Right atrium auricular region (tissue), 2 donors: ENCODE data around the gene DUS2. TPM values are rescaled to one million over a fixed set of nuclear protein-coding genes. Genes with fewer than 3 reads are reported as not detected.

Experiments
- DNase-seq: peaks from one replicate; pipeline ENCODE4 v3.0.0-alpha.2; 2019; ENCODE audit warnings: low spot score
- H3K27ac ChIP-seq, 2 donors: fragments of 200-600 bp; sonication (generic); 1 replicate in 1 of 2; 2 replicates in 1 of 2; pipeline ENCODE4 v1.5.1; 2016 to 2019
- H3K27me3 ChIP-seq, 2 donors: fragments of 200-600 bp; sonication (generic); one replicate each; pipeline versions ENCODE4 v1.5.1 to v1.6.0; 2017 to 2019
- H3K36me3 ChIP-seq: fragments of 200-600 bp; sonication (generic); one replicate; pipeline ENCODE4 v1.5.1; 2016
- H3K4me1 ChIP-seq, 2 donors: fragments of 200-600 bp; sonication (generic); one replicate each; pipeline versions ENCODE4 v1.5.1 to v1.6.0; 2017 to 2019
- H3K4me3 ChIP-seq, 2 donors: fragments of 200-600 bp; sonication (generic); 1 replicate in 1 of 2; 2 replicates in 1 of 2; pipeline ENCODE4 v1.5.1; 2017 to 2019; ENCODE audit warnings: mild to moderate bottlenecking in 1 of 2, moderate library complexity in 1 of 2
- H3K9me3 ChIP-seq, 2 donors: fragments of 200-600 bp; sonication (generic); one replicate each; pipeline ENCODE4 v1.5.1; 2019
- total RNA-seq, 2 donors: library from RNA; depleted of rRNA; stranded (reverse); fragments of >200 nt; gene quantifications; one replicate each; pipeline ENCODE4 v1.1.0, GENCODE V29; 2016
- TF ChIP-seq, protein P1 (sequence below), 2 donors: fragments of 200-600 bp; sonication (generic); IDR thresholded peaks; one replicate each; pipeline ENCODE4 v1.5.1; 2019; ENCODE audit warnings: antibody characterized with exemption in 2 of 2

The DUS2 gene
- total RNA-seq, result 1 to 10 TPM; 4.5 to 4.9 TPM

DNA sequence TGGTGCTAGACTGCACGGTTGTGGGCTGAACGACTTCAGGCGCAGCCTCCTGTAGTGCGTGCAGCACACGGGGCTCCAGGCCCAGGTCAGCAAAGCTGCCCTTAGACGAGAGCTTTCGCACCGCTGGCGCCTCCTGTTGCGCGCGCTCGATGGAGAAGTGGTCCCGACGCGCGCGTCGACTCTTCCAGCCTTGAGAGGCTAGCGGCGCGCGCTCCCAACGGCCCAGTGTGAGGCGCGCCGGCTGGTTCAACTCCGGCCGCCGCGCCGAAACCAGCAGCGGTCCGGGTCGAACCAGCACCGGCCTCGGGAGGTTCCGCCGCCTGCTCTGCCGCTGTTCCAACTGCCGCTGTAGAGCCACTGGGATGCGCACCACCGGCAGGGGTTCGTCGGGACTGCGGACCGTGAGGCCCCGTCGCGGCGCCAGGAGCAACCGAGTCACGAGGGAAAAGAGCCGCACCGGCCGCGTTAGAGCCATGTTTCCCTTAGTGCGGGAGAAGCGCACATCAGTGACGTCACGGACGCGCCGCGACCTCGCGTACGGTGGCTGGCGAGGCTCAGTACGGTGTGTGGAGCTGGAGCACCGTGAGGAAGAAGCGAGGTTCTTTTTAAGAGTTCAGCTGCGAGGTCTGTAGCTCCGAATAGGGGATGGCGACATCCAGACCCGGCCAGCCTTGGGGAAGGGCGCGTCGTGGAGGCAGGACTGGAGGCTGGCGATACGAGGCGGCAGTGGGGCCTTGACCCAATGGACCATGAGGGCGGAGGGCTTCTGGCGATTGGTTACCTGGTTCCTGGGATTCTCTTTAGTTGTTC lies at the start of gene DUS2, which contains the start of gene DDX28:
Gene DUS2, plus strand, starts transcription at position 557 of the 810 bp plus-strand sequence. CDS start 14,740 bp downstream, outside the sequence.
Gene DDX28, minus strand, starts transcription at position 505 of the 810 bp plus-strand sequence. Its CDS starts 30 bp downstream, at position 475.
- no peaks in the 10 kb centered on the region for H3K9me3 ChIP-seq
- TF ChIP-seq, protein P1, sequence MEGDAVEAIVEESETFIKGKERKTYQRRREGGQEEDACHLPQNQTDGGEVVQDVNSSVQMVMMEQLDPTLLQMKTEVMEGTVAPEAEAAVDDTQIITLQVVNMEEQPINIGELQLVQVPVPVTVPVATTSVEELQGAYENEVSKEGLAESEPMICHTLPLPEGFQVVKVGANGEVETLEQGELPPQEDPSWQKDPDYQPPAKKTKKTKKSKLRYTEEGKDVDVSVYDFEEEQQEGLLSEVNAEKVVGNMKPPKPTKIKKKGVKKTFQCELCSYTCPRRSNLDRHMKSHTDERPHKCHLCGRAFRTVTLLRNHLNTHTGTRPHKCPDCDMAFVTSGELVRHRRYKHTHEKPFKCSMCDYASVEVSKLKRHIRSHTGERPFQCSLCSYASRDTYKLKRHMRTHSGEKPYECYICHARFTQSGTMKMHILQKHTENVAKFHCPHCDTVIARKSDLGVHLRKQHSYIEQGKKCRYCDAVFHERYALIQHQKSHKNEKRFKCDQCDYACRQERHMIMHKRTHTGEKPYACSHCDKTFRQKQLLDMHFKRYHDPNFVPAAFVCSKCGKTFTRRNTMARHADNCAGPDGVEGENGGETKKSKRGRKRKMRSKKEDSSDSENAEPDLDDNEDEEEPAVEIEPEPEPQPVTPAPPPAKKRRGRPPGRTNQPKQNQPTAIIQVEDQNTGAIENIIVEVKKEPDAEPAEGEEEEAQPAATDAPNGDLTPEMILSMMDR (IDR thresholded peaks at IDR 0.05), result peak in 1 of 2 donors; percentile 27
- peak within 1 kb of the TSS; percentile 84 to 85 for H3K27ac ChIP-seq
- H3K4me3 ChIP-seq, result peak within 1 kb of the TSS; percentile 83 to 90
- peaks cover 0 to 28% of the 10 kb centered on the region in 2 donors for H3K4me1 ChIP-seq
- H3K36me3 ChIP-seq, result no peaks in the 10 kb centered on the region
- peak; percentile 93 for DNase-seq
- no peaks in the 10 kb centered on the region for H3K27me3 ChIP-seq

- Histone ChIP-seq H3K4me3 (no peak overlapping the region), H3K36me3 (no peaks in the 10 kb centered on the region), H3K4me1 (no peaks in the 10 kb centered on the region), H3K27me3 (no peaks in the 10 kb centered on the region), H3K27ac (no peak overlapping the region), H3K9me3 (no peaks in the 10 kb centered on the region)
- DNase-seq, result no peak
- TF ChIP-seq, protein P1 (IDR thresholded peaks at IDR 0.05), result no peak
These were observed 47.6 kb upstream of the DUS2 start for GRCh38 chr16:67975321-67976105.

GRCh38 chr16:67976205-67976604 lies 46.9 kb upstream of the DUS2 start:
- Histone ChIP-seq H3K9me3 (no peaks in the 10 kb centered on the region), H3K4me1 (no peaks in the 10 kb centered on the region), H3K27ac (no peak overlapping the region), H3K4me3 (no peak overlapping the region), H3K36me3 (no peaks in the 10 kb centered on the region), H3K27me3 (no peaks in the 10 kb centered on the region)
- TF ChIP-seq, protein P1 (IDR thresholded peaks at IDR 0.05), result no peak
- DNase-seq, result no peak

DNA sequence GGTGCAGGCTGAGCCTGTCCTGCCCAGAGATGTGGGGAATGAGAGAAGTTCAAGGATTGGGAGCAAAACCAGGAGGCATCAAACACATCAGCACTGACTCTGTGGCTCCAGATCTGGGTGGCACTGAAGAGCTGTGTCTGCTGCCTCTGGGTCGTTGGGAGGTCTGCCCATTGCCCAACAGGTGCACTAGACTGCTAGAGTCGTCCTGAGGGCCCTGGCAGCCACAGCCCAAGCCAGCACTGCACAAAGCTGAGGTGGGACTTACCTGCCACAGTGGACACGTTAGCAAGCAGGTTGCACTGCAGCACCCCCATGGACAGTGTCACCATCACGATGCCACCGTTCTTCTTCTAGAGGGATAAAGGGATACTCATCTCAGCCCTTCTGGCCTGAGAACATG lies 46.1 kb upstream of the DUS2 start:
- H3K27ac ChIP-seq, result no peak overlapping the region
- H3K9me3 ChIP-seq, result no peaks in the 10 kb centered on the region
- no peaks in the 10 kb centered on the region for H3K36me3 ChIP-seq
- H3K27me3 ChIP-seq, result no peaks in the 10 kb centered on the region
- no peak for DNase-seq
- H3K4me1 ChIP-seq, result no peaks in the 10 kb centered on the region
- no peak overlapping the region for H3K4me3 ChIP-seq
- TF ChIP-seq, protein P1 (IDR thresholded peaks at IDR 0.05), result no peak

GRCh38 chr16:67977469-67978227 lies 45.4 kb upstream of the DUS2 start:
- Histone ChIP-seq H3K27me3 (no peaks in the 10 kb centered on the region), H3K9me3 (no peaks in the 10 kb centered on the region), H3K4me1 (no peaks in the 10 kb centered on the region), H3K4me3 (no peak overlapping the region), H3K36me3 (no peaks in the 10 kb centered on the region), H3K27ac (no peak overlapping the region)
- no peak for DNase-seq
- TF ChIP-seq, protein P1 (IDR thresholded peaks at IDR 0.05), result no peak
